ENCODE results near the gene PYGL. TPM values are rescaled to one million over a fixed set of nuclear protein-coding genes. Genes with fewer than 3 reads are reported as not detected.
"Not testable (repeated sequence)": the region's sequence is repeated elsewhere in the genome, so short reads cannot be mapped to it uniquely, and the experiment has no call there.

The PYGL gene
- total RNA-seq, 1 donor from 2014 or later, result 63.0 TPM

DNA sequence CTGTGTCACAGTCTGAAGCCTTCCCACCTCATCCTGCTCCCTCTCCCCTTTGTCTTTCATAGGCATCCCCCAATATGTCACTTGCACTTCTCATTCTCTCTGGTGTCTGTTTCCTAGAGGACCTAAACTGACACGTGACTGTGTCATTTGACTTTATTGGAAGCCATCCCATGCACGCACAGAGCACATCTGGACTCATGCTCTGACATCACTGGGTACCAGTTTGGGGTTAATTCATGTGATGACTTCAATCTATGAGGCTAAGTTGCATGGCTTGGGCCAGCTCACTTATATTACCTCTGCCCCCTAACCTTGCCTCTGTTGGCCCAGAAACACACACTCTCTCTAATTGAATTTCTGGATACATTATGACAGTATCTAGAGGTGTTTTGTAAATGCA lies 21.5 kb downstream of the PYGL start:
- DNase-seq (ENCODE audit: low spot score), result no peak
- Mint-ChIP-seq H3K4me3 (no peak overlapping the region), H3K27ac (no peak overlapping the region), H3K27me3 (ENCODE audit: insufficient read depth, low read depth) (peaks cover 2% of the 10 kb centered on the region), H3K36me3 (peaks cover 12% of the 10 kb centered on the region), H3K9me3 (no peaks in the 10 kb centered on the region), H3K4me1 (peaks cover 11% of the 10 kb centered on the region)
- no peak overlapping the region for H2AFZ ChIP-seq (replicated peaks)
- TF ChIP-seq EZH2 (IDR thresholded peaks at IDR 0.05), result no peak
- TF ChIP-seq EZH2phosphoT487 (IDR thresholded peaks at IDR 0.05), result no peak
- TF ChIP-seq, protein P1, sequence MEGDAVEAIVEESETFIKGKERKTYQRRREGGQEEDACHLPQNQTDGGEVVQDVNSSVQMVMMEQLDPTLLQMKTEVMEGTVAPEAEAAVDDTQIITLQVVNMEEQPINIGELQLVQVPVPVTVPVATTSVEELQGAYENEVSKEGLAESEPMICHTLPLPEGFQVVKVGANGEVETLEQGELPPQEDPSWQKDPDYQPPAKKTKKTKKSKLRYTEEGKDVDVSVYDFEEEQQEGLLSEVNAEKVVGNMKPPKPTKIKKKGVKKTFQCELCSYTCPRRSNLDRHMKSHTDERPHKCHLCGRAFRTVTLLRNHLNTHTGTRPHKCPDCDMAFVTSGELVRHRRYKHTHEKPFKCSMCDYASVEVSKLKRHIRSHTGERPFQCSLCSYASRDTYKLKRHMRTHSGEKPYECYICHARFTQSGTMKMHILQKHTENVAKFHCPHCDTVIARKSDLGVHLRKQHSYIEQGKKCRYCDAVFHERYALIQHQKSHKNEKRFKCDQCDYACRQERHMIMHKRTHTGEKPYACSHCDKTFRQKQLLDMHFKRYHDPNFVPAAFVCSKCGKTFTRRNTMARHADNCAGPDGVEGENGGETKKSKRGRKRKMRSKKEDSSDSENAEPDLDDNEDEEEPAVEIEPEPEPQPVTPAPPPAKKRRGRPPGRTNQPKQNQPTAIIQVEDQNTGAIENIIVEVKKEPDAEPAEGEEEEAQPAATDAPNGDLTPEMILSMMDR (IDR thresholded peaks at IDR 0.05), result no peak
- H3K27me3 ChIP-seq, result no peaks in the 10 kb centered on the region
- H3K27ac ChIP-seq, result no peak overlapping the region
- no peak overlapping the region for H3K4me2 ChIP-seq
- no peaks in the 10 kb centered on the region for H3K36me3 ChIP-seq
- no peak overlapping the region for H3K4me3 ChIP-seq
- no peaks in the 10 kb centered on the region for H3F3A ChIP-seq (ENCODE audit: low read depth)
- H3K4me1 ChIP-seq, result no peaks in the 10 kb centered on the region
- H4K20me1 ChIP-seq (ENCODE audit: low read depth), result no peaks in the 10 kb centered on the region
- H3K79me2 ChIP-seq (ENCODE audit: low read depth), result no peaks in the 10 kb centered on the region
- no peak overlapping the region for H3K9ac ChIP-seq
- no peaks in the 10 kb centered on the region for H3K9me3 ChIP-seq (ENCODE audit: low read depth)

DNA sequence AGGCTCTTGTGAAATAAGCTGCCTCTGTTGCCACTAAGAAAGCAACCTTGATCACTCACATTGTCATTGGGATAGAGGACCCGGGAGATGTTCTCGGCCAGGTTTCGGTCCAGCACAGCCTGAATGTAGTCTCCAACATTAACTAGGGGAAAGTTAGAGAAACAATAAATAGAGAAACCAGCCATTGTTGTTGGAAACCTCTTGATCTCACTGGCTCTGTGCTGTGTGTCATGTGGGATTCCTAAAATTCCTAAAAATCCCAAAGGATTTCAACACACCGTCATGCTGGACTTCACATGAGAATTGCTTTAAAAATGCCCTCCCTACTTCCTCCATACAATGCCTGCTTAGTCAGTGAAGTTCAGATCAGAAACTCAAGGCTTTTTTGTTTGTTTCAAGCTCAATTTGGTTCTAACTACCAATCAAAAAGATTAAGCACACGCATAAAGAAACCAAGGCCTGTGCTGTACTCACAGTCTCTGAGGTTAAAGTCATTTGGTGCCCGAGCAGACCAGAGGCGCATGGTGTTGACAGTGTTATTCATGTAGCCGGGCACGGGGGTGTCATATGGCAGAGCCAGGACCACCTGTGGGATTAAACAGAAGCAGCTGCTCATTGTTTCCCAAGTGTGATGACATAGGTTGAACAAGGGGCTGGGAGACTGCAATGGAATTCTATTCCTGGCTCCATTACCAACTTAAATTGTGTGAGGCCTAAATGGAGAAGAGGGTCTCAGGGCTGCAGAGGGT lies 23.6 kb downstream of the PYGL start:
- no peaks in the 10 kb centered on the region for H3F3A ChIP-seq (ENCODE audit: low read depth)
- no peak overlapping the region for H3K4me3 ChIP-seq
- H3K27me3 Mint-ChIP-seq (ENCODE audit: insufficient read depth, low read depth), result peaks cover 2% of the 10 kb centered on the region
- H2AFZ ChIP-seq (replicated peaks), result no peak overlapping the region
- H3K27me3 ChIP-seq, result no peaks in the 10 kb centered on the region
- H3K36me3 Mint-ChIP-seq, result peaks cover 23% of the 10 kb centered on the region
- DNase-seq (ENCODE audit: low spot score), result peak; percentile 24
- no peaks in the 10 kb centered on the region for H3K36me3 ChIP-seq
- H3K27ac Mint-ChIP-seq, result peak overlapping the region; percentile 42
- H3K4me1 ChIP-seq, result no peaks in the 10 kb centered on the region
- no peak overlapping the region for H3K27ac ChIP-seq
- H3K79me2 ChIP-seq (ENCODE audit: low read depth), result no peaks in the 10 kb centered on the region
- H3K9me3 ChIP-seq (ENCODE audit: low read depth), result no peaks in the 10 kb centered on the region
- H3K9ac ChIP-seq, result no peak overlapping the region
- H3K4me2 ChIP-seq, result no peak overlapping the region
- no peaks in the 10 kb centered on the region for H3K9me3 Mint-ChIP-seq
- no peak overlapping the region for H3K4me3 Mint-ChIP-seq
- peaks cover 11% of the 10 kb centered on the region for H3K4me1 Mint-ChIP-seq
- TF ChIP-seq, protein P1 (IDR thresholded peaks at IDR 0.05), result no peak
- TF ChIP-seq EZH2 (IDR thresholded peaks at IDR 0.05), result no peak
- TF ChIP-seq EZH2phosphoT487 (IDR thresholded peaks at IDR 0.05), result no peak
- no peaks in the 10 kb centered on the region for H4K20me1 ChIP-seq (ENCODE audit: low read depth)

DNA sequence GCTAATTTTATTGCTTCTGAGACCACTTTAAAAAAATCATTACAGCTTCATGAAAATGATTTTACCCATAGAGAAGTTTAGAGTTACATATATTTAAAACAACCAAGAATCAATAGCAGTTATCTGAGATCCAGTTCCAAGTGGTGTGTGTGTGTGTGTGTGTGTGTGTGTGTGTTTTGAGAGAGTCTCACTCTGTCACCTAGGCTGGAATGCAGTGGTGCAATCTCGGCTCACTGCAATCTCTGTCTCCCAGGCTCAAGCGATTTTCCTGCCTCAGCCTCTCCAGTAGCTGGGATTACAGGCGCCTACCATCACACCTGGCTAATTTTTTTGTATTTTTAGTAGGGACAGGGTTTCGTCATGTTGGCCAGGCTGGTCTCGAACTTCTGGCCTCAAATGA lies 24.8 kb downstream of the PYGL start:
- H3K4me3 Mint-ChIP-seq, result not testable (repeated sequence)
- H3K36me3 Mint-ChIP-seq, result peaks cover 24% of the 10 kb centered on the region

DNA sequence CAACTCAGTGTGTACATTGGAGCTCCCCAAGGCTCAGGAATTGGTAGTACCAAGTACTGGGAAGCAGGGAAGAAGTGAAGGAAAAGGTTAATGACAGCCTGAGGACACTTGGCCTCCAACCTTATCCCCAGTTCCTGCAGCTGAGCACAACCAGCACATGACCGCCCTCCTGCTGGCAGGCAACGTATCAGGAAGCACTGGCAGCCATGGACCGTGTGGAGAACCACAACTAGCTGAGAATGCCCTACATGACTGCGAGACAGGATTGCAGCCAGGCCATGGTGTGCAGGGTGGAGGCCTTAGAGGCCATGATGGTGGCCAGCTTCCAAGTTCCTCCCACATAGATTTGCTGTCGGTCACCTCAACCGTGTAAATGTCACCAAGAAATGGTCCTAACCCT lies 26.8 kb downstream of the PYGL start:
- Mint-ChIP-seq H3K27me3 (ENCODE audit: insufficient read depth, low read depth) (peaks cover 5% of the 10 kb centered on the region), H3K4me3 (no peak overlapping the region), H3K9me3 (no peaks in the 10 kb centered on the region), H3K36me3 (peaks cover 24% of the 10 kb centered on the region), H3K27ac (no peak overlapping the region), H3K4me1 (peaks cover 11% of the 10 kb centered on the region)
- H4K20me1 ChIP-seq (ENCODE audit: low read depth), result no peaks in the 10 kb centered on the region
- H3K4me1 ChIP-seq, result no peaks in the 10 kb centered on the region
- no peak for TF ChIP-seq EZH2 (IDR thresholded peaks at IDR 0.05)
- TF ChIP-seq, protein P1 (IDR thresholded peaks at IDR 0.05), result no peak
- no peak overlapping the region for H3K4me2 ChIP-seq
- H3K9me3 ChIP-seq (ENCODE audit: low read depth), result no peaks in the 10 kb centered on the region
- no peak overlapping the region for H3K9ac ChIP-seq
- H2AFZ ChIP-seq (replicated peaks), result no peak overlapping the region
- no peak for DNase-seq (ENCODE audit: low spot score)
- H3K79me2 ChIP-seq (ENCODE audit: low read depth), result no peaks in the 10 kb centered on the region
- no peaks in the 10 kb centered on the region for H3K27me3 ChIP-seq
- no peaks in the 10 kb centered on the region for H3K36me3 ChIP-seq
- no peak overlapping the region for H3K27ac ChIP-seq
- H3F3A ChIP-seq (ENCODE audit: low read depth), result no peaks in the 10 kb centered on the region
- H3K4me3 ChIP-seq, result no peak overlapping the region

More for the DNA sequence above, 24.8 kb downstream of the PYGL start:
- not testable (repeated sequence) for H3F3A ChIP-seq (ENCODE audit: low read depth); DNase-seq (ENCODE audit: low spot score); H3K4me2 ChIP-seq; H3K9me3 Mint-ChIP-seq; H3K9ac ChIP-seq; H3K27me3 ChIP-seq; H4K20me1 ChIP-seq (ENCODE audit: low read depth); H3K27ac ChIP-seq; H3K9me3 ChIP-seq (ENCODE audit: low read depth); H3K27me3 Mint-ChIP-seq (ENCODE audit: insufficient read depth, low read depth); H3K4me1 ChIP-seq; H3K27ac Mint-ChIP-seq; H3K36me3 ChIP-seq; H2AFZ ChIP-seq (replicated peaks); H3K4me3 ChIP-seq; H3K79me2 ChIP-seq (ENCODE audit: low read depth)
- peaks cover 11% of the 10 kb centered on the region for H3K4me1 Mint-ChIP-seq

All from neural progenitor cell (in vitro differentiated cells).